ENCODE measurements around the gene CHTF8.

Gene CHTF8

DNA sequence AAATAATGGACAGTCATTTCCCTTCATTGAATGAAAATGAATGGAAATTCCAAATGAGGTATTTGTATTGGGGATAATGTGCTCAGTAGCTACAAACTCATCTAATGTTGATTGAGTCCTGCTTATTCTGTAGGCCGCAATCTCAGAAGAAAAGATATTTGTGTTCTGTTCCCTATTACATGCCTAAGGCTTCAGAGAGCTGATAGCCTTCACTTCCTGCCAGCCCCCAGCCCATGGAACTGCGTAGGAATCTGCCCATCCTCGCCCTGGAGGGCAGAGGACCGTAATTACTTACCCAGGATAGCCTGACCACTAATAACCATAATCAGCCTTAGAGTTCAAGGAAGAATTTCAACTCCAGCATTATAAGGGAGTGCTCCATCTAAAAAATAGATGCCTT is 36.7 kb upstream of the CHTF8 start:
- TF ChIP-seq, protein P1, sequence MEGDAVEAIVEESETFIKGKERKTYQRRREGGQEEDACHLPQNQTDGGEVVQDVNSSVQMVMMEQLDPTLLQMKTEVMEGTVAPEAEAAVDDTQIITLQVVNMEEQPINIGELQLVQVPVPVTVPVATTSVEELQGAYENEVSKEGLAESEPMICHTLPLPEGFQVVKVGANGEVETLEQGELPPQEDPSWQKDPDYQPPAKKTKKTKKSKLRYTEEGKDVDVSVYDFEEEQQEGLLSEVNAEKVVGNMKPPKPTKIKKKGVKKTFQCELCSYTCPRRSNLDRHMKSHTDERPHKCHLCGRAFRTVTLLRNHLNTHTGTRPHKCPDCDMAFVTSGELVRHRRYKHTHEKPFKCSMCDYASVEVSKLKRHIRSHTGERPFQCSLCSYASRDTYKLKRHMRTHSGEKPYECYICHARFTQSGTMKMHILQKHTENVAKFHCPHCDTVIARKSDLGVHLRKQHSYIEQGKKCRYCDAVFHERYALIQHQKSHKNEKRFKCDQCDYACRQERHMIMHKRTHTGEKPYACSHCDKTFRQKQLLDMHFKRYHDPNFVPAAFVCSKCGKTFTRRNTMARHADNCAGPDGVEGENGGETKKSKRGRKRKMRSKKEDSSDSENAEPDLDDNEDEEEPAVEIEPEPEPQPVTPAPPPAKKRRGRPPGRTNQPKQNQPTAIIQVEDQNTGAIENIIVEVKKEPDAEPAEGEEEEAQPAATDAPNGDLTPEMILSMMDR (conservative IDR thresholded peaks at IDR 0.05; ENCODE audit: low read depth, low read length) = no peak
- H3K4me3 ChIP-seq (ENCODE audit: low read length) = no peak overlapping the region
- no peak for DNase-seq (ENCODE audit: low read depth)

DNA sequence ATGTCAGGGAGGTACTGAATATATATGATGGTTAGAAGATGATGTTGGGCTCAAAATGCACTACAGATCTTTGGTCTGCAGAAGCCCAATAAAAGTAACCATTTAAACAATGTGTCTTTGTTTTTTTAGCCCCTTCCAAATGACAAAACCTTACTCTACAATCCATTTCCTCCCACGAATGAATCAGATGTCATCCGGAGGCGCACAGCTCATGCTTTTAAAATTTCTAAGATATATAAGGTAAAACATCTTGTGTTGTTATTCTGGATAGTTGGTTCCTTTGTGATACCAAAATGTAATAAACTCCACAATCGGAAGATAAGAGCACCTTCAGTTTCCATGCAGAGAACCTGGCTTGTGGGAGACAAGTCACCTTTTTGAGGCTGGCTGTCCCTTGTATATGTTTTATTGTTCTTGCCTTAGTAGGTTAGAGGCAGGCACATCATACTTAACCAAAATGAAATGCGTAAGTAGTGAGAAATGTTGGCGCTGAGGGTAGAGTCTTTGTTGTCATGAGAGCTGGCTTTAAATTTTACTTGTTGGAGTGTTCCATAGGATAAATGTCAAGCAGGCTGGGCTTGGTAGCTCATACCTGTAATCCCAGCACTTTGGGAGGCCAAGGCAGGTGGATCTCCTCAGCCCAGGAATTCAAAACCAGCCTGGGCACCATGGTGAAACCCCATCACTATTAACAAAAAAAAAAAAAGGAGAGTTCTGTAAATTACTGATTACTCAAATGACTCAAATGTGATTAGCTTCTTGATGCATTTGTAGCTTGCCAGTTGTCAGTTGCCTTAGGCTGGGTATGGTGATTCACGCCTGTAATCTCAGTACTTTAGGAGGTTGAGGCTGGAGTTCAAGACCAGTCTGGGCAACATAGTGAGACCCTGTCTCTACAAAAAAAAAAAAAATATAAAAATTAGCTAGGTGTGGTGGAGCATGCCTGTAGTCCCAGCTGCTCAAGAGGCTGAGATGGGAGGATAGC is 34.9 kb upstream of the CHTF8 start:
- H3K4me3 ChIP-seq (ENCODE audit: low read length) = no peak overlapping the region
- TF ChIP-seq, protein P1 (conservative IDR thresholded peaks at IDR 0.05; ENCODE audit: low read depth, low read length) = no peak
- no peak for DNase-seq (ENCODE audit: low read depth)

DNA sequence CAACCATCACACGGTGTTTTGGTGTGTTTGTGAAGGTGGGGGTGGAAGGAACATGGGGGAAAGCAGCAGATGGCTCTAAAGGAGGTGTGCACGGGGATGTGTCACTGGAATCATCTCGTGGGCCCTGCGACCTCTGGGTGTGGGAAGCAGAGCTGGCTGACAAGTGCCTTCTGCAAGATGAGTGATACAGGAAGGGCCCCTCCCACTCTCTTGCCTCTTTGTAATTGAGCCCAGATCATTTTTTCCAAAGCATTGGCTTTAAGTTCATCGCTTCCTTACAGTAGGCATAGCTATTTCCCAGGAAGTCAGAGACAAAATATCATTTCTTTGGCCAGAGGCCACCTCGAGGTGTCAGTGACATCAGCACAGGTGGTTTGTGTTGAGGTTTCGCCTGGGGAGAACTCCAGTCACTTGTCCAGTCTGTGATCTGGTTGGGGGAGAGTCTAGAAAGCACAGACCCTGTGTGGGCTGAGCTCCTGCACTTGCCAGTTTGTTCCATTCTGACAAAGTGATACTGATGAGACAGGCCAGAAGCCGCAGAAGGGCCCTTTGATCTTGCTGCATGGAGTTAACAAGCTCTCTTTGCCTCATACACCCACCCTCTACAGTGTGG is 33.9 kb upstream of the CHTF8 start:
- no peak overlapping the region for H3K4me3 ChIP-seq (ENCODE audit: low read length)
- TF ChIP-seq, protein P1 (conservative IDR thresholded peaks at IDR 0.05; ENCODE audit: low read depth, low read length) = no peak
- no peak for DNase-seq (ENCODE audit: low read depth)

DNA sequence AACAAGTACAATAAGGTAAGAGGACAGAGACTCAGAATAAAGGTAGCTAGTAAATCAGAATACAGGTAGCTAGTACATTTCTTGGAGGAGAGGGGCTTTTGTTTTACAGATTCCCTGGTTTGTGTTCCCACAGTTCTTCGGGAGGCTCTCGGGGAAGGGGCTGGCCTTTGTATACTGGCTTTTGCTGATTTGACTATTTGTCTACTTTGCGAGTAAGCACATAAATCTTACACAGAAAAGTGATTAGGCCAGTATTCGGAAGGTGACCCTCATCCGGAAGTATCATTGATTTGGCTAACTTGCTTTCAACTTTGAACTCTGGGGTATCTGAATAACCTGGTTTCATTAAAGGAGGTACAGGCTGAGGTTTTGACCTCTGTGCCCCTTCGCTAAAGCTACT is 33.2 kb upstream of the CHTF8 start:
- TF ChIP-seq, protein P1 (conservative IDR thresholded peaks at IDR 0.05; ENCODE audit: low read depth, low read length) = no peak

DNA sequence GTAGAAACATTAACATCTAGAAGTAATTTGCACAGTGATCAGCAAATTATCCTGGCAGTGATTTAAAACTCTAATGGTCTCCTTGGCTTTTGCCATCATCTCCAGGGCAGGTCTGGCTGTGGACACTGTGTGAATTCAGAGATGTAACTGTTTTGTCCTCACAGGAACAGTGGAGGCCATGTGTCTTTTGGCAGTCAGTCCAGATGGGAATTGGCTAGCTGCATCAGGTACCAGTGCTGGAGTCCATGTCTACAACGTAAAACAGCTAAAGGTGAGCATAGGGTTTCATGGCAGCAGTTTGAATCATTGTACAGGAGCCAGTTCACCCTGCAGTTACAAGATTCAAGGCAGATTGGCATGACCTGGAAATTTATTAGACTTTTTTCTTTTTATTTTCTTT is 27.8 kb upstream of the CHTF8 start:
- no peak overlapping the region for H3K4me3 ChIP-seq (ENCODE audit: low read length)
- no peak for DNase-seq (ENCODE audit: low read depth)
- TF ChIP-seq, protein P1 (conservative IDR thresholded peaks at IDR 0.05; ENCODE audit: low read depth, low read length) = no peak

More for the DNA sequence above, 33.2 kb upstream of the CHTF8 start:
- DNase-seq (ENCODE audit: low read depth) = no peak
- H3K4me3 ChIP-seq (ENCODE audit: low read length) = no peak overlapping the region

DNA sequence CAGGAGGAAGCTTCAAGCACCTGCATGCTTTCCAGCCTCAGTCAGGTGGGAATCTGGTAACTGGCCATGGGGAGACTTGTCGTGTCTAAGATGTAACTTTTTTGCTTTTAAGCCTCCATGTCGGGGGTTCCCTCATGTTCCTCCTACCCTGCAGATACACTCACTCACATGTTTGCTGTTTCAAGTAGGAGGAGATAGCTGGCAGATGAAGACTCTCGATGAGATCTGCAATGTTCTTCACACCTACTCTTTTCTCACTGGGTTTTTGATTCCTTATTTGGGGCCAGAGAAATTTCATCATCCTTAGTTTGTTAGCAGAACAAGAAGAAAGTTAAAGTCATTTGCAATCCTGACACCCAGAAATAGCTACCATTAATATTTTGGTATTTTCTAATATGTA is 24.8 kb upstream of the CHTF8 start:
- TF ChIP-seq, protein P1 (conservative IDR thresholded peaks at IDR 0.05; ENCODE audit: low read depth, low read length) = no peak
- DNase-seq (ENCODE audit: low read depth) = no peak
- no peak overlapping the region for H3K4me3 ChIP-seq (ENCODE audit: low read length)
